ENCODE data around the gene TRAK2.

Gene TRAK2

GRCh38 chr2:201360256-201360655, 91.0 kb downstream of the TRAK2 start:
- no peak for DNase-seq

GRCh38 chr2:201358684-201359083, 92.6 kb downstream of the TRAK2 start:
- DNase-seq: no peak

GRCh38 chr2:201357221-201357620, 94.0 kb downstream of the TRAK2 start, which contains the start of gene FLACC1:
FLACC1 (minus strand) TSS chr2:201357345; CDS start chr2:201351404, 5,941 bp downstream.
- DNase-seq: no peak

- no peak for DNase-seq
Observed at GRCh38 chr2:201353116-201353515, 98.1 kb downstream of the TRAK2 start.

GRCh38 chr2:201350879-201351278, 100.4 kb downstream of the TRAK2 start:
- DNase-seq: no peak

- DNase-seq: no peak
Observed at GRCh38 chr2:201349601-201350000, 101.7 kb downstream of the TRAK2 start.

- no peak for DNase-seq
Observed at GRCh38 chr2:201348758-201349157, 102.5 kb downstream of the TRAK2 start.

GRCh38 chr2:201347138-201347537, 104.1 kb downstream of the TRAK2 start:
- no peak for DNase-seq

- no peak for DNase-seq
Observed at GRCh38 chr2:201345625-201346213, 105.5 kb downstream of the TRAK2 start.

- DNase-seq: peak; percentile 13
Observed at GRCh38 chr2:201344663-201345366, 106.4 kb downstream of the TRAK2 start.

- DNase-seq: no peak
Observed at GRCh38 chr2:201343559-201343958, 107.7 kb downstream of the TRAK2 start.

- no peak for DNase-seq
Observed at GRCh38 chr2:201342923-201343322, 108.3 kb downstream of the TRAK2 start.

GRCh38 chr2:201329409-201329808, 121.8 kb downstream of the TRAK2 start:
- no peak for DNase-seq

GRCh38 chr2:201327678-201328077, 123.6 kb downstream of the TRAK2 start:
- no peak for DNase-seq

All from NCI-H146 (cell line).